ENCODE measurements around the gene KRTAP10-8. TPM values are rescaled to one million over a fixed set of nuclear protein-coding genes. Genes with fewer than 3 reads are reported as not detected.

Gene KRTAP10-8
- total RNA-seq, 6 experiments from 2014 or later: not detected

DNA sequence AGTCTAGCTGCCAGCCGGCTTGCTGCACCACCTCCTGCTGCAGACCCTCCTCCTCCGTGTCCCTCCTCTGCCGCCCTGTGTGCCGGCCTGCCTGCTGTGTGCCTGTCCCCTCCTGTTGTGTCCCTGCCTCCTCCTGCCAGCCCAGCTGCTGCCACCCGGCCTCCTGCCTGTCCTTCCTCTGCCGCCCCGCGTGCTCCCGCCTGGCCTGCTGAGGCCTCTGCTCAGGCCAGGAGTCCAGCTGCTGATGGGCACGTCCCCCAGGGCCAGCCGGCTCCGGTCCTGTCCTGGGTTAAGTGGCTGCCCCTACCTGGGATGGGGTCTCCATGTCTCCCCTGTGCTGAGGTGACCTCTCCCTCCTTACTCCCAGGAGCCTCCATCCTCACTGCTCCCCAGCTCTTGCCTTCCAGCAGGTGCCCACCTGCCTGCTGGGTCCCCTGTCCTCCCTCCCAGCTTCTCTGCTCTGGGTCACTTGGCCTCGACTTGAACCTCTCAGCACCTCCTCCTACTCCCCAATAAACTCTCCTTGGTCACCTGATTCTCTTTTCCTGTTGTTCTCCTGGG is 870 bp downstream of the KRTAP10-8 start:
- no peak for DNase-seq
- Mint-ChIP-seq H3K4me3 (no peak overlapping the region), H3K4me1 (ENCODE audit: low read depth) (no peaks in the 10 kb centered on the region), H3K27ac (no peak overlapping the region), H3K36me3 (ENCODE audit: low read depth) (peaks cover 6% of the 10 kb centered on the region), H3K9me3 (peaks cover 53% of the 10 kb centered on the region), H3K27me3 (ENCODE audit: insufficient read depth) (no peaks in the 10 kb centered on the region; the same call in 1 of the 2 replicates)
- TF ChIP-seq, protein P1, sequence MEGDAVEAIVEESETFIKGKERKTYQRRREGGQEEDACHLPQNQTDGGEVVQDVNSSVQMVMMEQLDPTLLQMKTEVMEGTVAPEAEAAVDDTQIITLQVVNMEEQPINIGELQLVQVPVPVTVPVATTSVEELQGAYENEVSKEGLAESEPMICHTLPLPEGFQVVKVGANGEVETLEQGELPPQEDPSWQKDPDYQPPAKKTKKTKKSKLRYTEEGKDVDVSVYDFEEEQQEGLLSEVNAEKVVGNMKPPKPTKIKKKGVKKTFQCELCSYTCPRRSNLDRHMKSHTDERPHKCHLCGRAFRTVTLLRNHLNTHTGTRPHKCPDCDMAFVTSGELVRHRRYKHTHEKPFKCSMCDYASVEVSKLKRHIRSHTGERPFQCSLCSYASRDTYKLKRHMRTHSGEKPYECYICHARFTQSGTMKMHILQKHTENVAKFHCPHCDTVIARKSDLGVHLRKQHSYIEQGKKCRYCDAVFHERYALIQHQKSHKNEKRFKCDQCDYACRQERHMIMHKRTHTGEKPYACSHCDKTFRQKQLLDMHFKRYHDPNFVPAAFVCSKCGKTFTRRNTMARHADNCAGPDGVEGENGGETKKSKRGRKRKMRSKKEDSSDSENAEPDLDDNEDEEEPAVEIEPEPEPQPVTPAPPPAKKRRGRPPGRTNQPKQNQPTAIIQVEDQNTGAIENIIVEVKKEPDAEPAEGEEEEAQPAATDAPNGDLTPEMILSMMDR (IDR thresholded peaks at IDR 0.05): no peak

DNA sequence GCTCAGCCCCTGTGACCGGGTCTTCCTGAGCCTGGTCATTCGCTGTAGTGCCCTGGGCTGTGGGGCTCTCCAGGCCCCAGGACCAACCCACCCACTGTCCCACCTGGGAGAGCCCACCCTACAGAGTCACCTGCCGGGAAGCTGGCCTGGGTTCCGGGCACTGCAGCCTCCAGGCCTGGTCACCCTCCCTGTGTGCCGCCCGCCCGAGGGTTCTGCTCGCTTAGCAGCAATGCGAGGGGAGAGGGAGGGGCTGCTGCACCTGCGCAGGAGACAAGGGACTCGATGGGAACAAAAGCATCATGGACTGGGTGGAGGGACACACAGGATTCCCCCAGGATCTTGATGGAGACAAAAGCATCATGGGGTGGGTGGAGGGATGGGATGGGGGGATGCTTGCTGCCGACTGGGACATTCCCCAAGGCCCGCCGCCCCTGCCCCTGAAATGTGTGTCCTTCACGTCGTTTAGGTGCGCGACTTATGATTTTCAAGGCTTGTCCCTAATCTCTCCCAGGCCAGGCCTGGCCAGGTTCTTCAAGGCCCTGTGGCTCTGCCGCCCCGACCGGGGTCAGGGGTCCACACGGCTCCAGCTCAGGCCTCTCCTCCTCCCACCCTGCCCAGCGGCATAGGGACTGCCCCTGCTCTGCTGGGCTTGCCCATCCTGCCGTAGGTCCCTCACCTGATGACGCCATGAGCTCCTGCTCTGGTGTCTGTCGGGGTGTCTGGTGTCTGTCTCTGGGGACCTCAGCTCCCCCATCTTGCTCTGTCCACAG is 1.7 kb downstream of the KRTAP10-8 start:
- no peak for DNase-seq
- Mint-ChIP-seq H3K4me1 (ENCODE audit: low read depth) (no peaks in the 10 kb centered on the region), H3K4me3 (no peak overlapping the region), H3K27ac (no peak overlapping the region), H3K27me3 (ENCODE audit: insufficient read depth) (no peaks in the 10 kb centered on the region; the same call in 1 of the 2 replicates), H3K9me3 (peaks cover 56% of the 10 kb centered on the region), H3K36me3 (ENCODE audit: low read depth) (peaks cover 6% of the 10 kb centered on the region)
- TF ChIP-seq, protein P1 (IDR thresholded peaks at IDR 0.05): no peak

DNA sequence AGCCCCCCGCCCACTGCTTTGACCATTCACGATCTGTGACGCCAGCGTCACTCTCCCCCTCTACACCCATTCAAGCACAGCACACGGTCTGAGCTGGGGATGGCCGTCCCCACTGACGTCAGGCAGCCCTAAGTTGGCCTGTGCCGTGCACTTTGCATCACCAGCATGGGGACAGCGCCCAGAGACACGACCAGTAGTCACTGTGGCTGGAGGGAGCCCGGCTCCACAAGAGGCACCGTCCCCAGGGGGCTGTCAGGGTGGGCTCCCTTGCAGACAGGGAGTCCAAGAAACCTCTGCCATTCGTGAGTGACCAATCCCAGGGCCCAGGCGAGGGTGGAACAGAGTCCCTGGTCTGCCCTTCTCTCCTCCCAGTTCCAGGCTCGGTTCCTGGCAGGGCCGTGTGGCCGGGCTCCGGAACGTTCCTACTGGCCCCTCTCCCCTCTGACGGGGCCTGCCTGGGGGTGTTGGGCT is 2.3 kb downstream of the KRTAP10-8 start:
- Mint-ChIP-seq H3K4me1 (ENCODE audit: low read depth) (no peaks in the 10 kb centered on the region), H3K27me3 (ENCODE audit: insufficient read depth) (no peaks in the 10 kb centered on the region; the same call in 1 of the 2 replicates), H3K27ac (no peak overlapping the region), H3K36me3 (ENCODE audit: low read depth) (peaks cover 6% of the 10 kb centered on the region), H3K4me3 (no peak overlapping the region), H3K9me3 (peaks cover 54% of the 10 kb centered on the region)
- no peak for DNase-seq
- TF ChIP-seq, protein P1 (IDR thresholded peaks at IDR 0.05): no peak

DNA sequence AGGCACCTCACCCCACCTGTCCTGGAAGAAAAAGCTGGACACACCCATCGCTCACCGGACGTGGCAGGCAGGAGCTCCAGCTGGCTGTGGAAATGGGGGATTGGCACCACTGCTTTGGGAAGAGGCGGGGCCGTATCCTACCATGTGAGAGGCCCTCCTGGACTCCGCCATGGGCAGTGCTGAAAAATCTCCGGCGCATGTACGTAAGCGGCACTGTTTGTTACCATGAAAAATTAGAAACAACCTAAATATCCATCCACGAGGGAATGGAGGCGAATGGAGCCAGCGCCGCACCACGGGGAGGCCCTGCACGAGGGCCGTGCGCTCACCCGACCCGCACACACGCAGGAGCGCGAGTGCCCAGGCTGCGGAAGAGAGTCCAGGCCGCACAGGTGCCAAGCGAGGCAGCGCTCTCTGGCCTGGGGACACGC is 3.1 kb downstream of the KRTAP10-8 start:
- H3K27ac Mint-ChIP-seq: no peak overlapping the region
- H3K9me3 Mint-ChIP-seq: peaks cover 54% of the 10 kb centered on the region
- no peak for DNase-seq
- no peaks in the 10 kb centered on the region for H3K4me1 Mint-ChIP-seq (ENCODE audit: low read depth)
- peaks cover 6% of the 10 kb centered on the region for H3K36me3 Mint-ChIP-seq (ENCODE audit: low read depth)
- no peak overlapping the region for H3K4me3 Mint-ChIP-seq
- TF ChIP-seq, protein P1 (IDR thresholded peaks at IDR 0.05): no peak
- H3K27me3 Mint-ChIP-seq (ENCODE audit: insufficient read depth): no peaks in the 10 kb centered on the region; the same call in 1 of the 2 replicates

DNA sequence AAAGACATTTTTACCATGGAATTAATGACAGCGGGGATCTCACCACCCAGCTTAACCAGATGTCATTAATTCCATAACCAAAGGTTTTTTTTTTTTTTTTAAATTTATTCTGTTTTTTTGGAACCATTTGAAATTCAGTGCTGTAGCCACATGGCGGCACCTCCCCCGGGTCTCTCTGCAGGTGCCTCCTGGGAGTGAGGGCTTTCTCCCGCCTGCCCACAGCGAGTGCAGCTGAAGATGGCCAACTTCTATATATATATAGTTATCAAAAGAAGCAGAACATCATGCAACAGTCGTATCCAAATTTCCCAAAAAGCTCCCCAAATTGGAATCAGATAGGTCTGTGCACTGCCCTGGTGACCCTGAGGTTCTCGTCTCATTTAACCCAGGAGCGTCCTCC is 3.6 kb downstream of the KRTAP10-8 start:
- Mint-ChIP-seq H3K9me3 (peaks cover 53% of the 10 kb centered on the region), H3K4me1 (ENCODE audit: low read depth) (no peaks in the 10 kb centered on the region), H3K27me3 (ENCODE audit: insufficient read depth) (no peaks in the 10 kb centered on the region; the same call in 1 of the 2 replicates), H3K36me3 (ENCODE audit: low read depth) (peaks cover 6% of the 10 kb centered on the region), H3K27ac (no peak overlapping the region), H3K4me3 (no peak overlapping the region)
- no peak for DNase-seq
- TF ChIP-seq, protein P1 (IDR thresholded peaks at IDR 0.05): no peak
